ENCODE measurements around the gene LTBP3.
A peak's percentile ranks its signal among the peaks of the same experiment; 100 is the strongest.

LTBP3 gene

DNA sequence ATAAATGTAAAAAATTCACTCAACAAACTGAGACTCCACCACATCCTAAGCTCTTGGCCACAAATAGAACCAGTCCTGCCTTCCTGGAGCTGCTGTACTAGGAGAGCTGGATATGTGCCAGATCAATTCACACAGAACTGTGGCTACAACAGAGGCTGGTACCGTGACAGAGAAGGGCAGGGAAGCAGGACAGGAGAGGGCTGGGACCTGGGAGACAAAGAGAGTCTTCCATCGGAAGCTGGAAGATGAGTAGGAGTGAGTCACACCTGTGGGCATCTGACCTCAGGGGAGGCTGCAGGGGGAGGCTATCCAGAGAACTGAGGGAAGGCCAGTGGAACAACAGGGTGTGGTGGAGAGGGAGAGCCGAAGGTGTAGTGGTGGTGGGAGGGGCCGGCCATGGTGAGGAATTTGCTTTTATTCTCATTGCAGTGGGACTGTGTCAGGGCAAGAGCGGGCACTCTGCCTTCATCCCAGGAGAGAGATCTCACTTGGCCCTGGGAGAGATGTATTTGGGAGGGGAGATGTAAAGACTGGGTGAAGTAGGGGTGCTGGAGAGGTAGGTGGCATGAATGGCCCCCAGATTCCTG is 1.9 kb upstream of the LTBP3 start:
- in situ Hi-C loops (cut with HindIII; ENCODE audit: low sequenced_read_pairs): no loop called here
- no peak overlapping the region for H3K4me3 ChIP-seq (ENCODE audit: low read depth, low read length)
- TF ChIP-seq, protein P1, sequence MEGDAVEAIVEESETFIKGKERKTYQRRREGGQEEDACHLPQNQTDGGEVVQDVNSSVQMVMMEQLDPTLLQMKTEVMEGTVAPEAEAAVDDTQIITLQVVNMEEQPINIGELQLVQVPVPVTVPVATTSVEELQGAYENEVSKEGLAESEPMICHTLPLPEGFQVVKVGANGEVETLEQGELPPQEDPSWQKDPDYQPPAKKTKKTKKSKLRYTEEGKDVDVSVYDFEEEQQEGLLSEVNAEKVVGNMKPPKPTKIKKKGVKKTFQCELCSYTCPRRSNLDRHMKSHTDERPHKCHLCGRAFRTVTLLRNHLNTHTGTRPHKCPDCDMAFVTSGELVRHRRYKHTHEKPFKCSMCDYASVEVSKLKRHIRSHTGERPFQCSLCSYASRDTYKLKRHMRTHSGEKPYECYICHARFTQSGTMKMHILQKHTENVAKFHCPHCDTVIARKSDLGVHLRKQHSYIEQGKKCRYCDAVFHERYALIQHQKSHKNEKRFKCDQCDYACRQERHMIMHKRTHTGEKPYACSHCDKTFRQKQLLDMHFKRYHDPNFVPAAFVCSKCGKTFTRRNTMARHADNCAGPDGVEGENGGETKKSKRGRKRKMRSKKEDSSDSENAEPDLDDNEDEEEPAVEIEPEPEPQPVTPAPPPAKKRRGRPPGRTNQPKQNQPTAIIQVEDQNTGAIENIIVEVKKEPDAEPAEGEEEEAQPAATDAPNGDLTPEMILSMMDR (IDR thresholded peaks at IDR 0.05; ENCODE audit: low read depth, low read length): no peak
- DNase-seq (ENCODE audit: low read depth, low spot score): peak; percentile 69

DNA sequence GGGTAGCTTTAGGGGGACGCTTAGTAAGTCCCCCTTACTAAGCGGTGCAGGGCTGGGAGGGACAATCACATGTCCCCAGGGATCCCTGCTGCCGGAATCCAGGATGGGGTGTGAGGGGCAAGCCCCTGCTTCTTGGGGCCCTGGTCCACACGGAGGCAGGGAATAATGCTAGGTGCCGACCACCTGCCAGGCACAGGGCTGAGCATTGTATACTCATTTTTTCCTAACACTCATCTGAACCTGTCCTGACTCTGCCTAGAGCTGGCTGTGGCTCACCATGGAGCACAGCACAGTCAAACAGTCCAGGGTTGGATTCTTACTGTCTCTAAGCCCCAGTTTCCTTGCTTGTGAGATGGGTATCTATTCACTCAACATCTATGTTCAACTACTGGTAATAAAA is 1.4 kb upstream of the LTBP3 start:
- in situ Hi-C loops (cut with HindIII; ENCODE audit: low sequenced_read_pairs): no loop called here
- DNase-seq (ENCODE audit: low read depth, low spot score): no peak
- H3K4me3 ChIP-seq (ENCODE audit: low read depth, low read length): no peak overlapping the region
- TF ChIP-seq, protein P1 (IDR thresholded peaks at IDR 0.05; ENCODE audit: low read depth, low read length): no peak

DNA sequence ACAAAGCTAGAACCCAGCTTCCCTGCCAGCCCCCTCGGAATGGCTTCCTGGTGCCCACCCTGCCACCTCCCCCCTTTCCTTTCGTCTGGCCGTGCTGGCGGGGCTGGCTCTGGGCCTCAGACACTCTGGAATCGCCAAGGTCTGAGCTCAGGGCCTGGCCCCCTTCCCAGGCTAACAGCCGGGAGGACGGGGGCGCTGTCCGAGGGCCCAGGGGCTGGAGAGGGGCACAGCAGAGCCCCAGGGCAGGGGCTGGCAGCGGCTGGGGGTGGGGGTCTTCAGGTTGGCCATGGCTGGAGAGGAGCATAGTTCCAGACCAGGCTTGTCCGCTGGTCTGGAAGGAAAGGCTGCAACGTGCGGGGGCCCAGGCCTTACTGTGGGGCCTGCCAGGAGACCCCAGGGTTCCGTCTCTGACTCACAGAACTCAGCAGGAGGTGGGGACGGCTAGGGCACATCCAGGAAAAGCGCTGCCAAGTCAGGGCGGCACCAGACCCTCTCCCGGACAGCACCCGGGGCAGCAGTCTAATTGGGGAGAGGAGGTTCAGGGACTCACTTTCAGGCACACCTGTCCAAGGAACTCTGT is 861 bp upstream of the LTBP3 start:
- H3K4me3 ChIP-seq (ENCODE audit: low read depth, low read length): peak overlapping the region; percentile 16
- TF ChIP-seq, protein P1 (IDR thresholded peaks at IDR 0.05; ENCODE audit: low read depth, low read length): peak; percentile 1
- in situ Hi-C loops (cut with HindIII; ENCODE audit: low sequenced_read_pairs): no loop called here
- DNase-seq (ENCODE audit: low read depth, low spot score): peak; percentile 73

DNA sequence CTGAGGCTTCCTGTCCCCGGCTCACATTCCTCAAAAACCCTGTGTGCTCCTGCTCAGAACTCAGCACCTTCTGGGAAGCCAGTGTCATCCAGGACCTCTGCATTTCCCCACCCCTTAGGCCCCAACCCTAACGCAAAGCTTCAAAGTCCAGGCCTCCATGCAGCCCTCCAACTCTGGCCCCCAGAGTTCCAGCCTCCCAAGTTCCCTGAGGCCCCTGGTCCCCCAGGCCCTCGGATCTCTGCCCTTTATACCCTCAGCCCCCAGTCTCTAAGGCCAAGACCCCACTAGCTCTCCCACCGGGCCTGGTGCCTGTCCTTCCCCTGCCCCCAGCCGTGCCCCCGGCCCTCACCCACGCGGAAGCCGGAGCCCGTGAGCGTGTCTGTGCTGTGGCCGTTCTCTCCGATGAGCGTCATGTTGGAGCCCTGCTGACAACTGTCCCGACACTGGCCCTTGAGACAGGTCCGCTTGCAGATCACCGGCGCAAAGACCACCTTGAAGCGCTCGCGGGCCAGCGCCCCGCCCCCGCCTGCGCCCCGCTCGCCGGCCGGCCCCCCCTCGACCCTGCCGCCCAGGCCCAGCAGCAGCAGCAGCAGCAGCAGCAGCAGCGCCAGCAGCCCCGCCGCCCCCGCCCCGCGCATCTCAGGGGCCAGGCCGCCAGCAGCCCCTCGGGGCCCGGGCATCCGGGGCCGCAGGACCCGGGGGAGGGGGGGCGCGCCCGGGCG is 718 bp downstream of the LTBP3 start:
- no peak for DNase-seq (ENCODE audit: low read depth, low spot score)
- in situ Hi-C loops (cut with HindIII; ENCODE audit: low sequenced_read_pairs): no loop called here
- TF ChIP-seq, protein P1 (IDR thresholded peaks at IDR 0.05; ENCODE audit: low read depth, low read length): no peak
- peak overlapping the region; percentile 72 for H3K4me3 ChIP-seq (ENCODE audit: low read depth, low read length)

DNA sequence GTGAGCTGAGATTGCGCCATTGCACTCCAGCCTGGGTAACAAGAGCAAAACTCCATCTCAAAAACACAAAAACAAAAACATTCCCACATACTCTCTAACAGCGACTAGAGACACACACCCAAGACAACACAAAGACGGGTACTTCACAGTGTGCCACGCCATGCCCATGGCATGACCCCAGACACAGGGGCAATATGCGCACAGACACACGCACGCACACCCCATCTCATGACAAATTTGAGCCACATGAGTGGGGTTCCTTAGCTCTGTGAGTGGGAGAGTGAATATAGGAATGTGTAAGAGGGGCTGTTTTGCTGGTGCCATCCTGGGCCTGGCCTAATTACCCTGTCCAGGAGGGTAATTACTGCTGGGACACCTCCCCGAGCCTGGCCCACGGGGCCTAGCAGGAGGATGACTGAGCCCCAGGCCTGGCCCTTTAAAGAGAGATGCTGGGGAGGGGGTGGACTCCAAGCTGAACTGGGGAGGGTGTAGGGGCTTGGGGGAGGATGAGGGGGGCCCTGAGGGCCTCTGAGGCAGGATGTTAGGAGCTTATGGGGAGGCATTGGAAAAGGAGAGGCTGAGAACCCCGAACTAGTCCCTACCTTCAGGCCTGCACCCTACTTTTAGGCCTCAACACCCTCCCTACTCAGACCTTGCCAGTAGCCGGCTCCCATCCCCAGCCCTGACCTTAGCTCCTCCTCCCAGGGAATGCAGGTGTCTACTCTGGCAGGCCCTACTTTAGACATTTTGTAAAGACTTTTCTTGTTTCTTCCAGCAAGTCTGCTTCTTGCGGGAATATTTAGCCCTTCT is 1.5 kb downstream of the LTBP3 start:
- in situ Hi-C loops (cut with HindIII; ENCODE audit: low sequenced_read_pairs): no loop called here
- H3K4me3 ChIP-seq (ENCODE audit: low read depth, low read length): peak overlapping the region; percentile 72
- DNase-seq (ENCODE audit: low read depth, low spot score): no peak
- TF ChIP-seq, protein P1 (IDR thresholded peaks at IDR 0.05; ENCODE audit: low read depth, low read length): no peak

DNA sequence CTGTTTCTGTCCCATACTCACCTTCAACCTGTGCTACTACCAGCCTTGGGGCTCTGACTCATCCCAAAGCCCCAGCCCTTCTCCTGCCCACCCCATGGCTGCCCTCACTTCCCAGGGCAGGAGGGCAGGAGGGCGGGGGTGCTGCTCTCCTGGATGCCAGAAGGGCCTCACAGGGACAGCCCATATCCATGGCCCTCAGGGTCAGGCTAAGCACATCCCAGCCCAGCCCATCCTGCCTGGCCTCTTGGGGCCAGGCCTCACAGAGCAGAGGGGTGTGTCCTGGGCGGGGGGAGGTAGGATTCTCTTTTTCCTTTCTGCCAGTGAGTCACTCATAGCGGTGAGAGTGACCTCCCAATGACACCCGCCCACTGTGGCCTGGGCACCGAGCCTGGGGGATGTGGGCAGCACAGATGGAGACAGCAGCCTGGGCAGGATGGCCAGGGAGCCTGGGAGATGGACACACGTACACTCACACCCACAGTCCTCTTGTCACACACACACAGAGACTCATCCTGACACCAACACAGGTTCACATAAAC is 2.4 kb downstream of the LTBP3 start:
- in situ Hi-C loops (cut with HindIII; ENCODE audit: low sequenced_read_pairs): no loop called here
- peak; percentile 90 for DNase-seq (ENCODE audit: low read depth, low spot score)
- H3K4me3 ChIP-seq (ENCODE audit: low read depth, low read length): peak overlapping the region; percentile 72
- TF ChIP-seq, protein P1 (IDR thresholded peaks at IDR 0.05; ENCODE audit: low read depth, low read length): no peak
